Stimulated activated CD4-positive, alpha-beta T cell treated with anti-CD3 and anti-CD28 coated beads, Interleukin-2, amount 100 ng/mL, for 24 hours (primary cell): ENCODE data around the gene WWOX.
A peak's percentile ranks its signal among the peaks of the same experiment; 100 is the strongest.

Experiments
- DNase-seq, 2 donors: peaks; one replicate each; pipeline ENCODE4 v3.0.0-alpha.2; 2020

The WWOX gene

GRCh38 chr16:79062336-79062735 is 962.9 kb downstream of the WWOX start:
- no peak for DNase-seq

- no peak for DNase-seq
These were observed 963.4 kb downstream of the WWOX start for GRCh38 chr16:79062821-79063220.

GRCh38 chr16:79064256-79064972 is 965.0 kb downstream of the WWOX start:
- no peak for DNase-seq

GRCh38 chr16:79066561-79066960 is 967.1 kb downstream of the WWOX start:
- no peak for DNase-seq

- no peak for DNase-seq
These were observed 968.1 kb downstream of the WWOX start for GRCh38 chr16:79067600-79067999.

- no peak for DNase-seq
These were observed 969.7 kb downstream of the WWOX start for GRCh38 chr16:79069121-79069520.

GRCh38 chr16:79069633-79070032 is 970.2 kb downstream of the WWOX start:
- no peak for DNase-seq

GRCh38 chr16:79071424-79071823 is 972.0 kb downstream of the WWOX start:
- no peak for DNase-seq

- no peak for DNase-seq
These were observed 973.1 kb downstream of the WWOX start for GRCh38 chr16:79072517-79072916.

- no peak for DNase-seq
These were observed 974.1 kb downstream of the WWOX start for GRCh38 chr16:79073566-79073965.

GRCh38 chr16:79074541-79074940 is 975.1 kb downstream of the WWOX start:
- no peak for DNase-seq

GRCh38 chr16:79074951-79075350 is 975.5 kb downstream of the WWOX start:
- DNase-seq, result no peak

GRCh38 chr16:79076047-79076767 is 976.8 kb downstream of the WWOX start:
- peak; percentile 38 to 46 for DNase-seq

GRCh38 chr16:79077346-79077745 is 977.9 kb downstream of the WWOX start:
- DNase-seq, result no peak

GRCh38 chr16:79079656-79080420 is 980.4 kb downstream of the WWOX start:
- DNase-seq, result no peak

- DNase-seq, result no peak
These were observed 982.0 kb downstream of the WWOX start for GRCh38 chr16:79081297-79082066.

GRCh38 chr16:79082970-79083369 is 983.5 kb downstream of the WWOX start:
- DNase-seq, result no peak

GRCh38 chr16:79083508-79084299 is 984.2 kb downstream of the WWOX start:
- no peak for DNase-seq

GRCh38 chr16:79088971-79089370 is 989.5 kb downstream of the WWOX start:
- no peak for DNase-seq

GRCh38 chr16:79089735-79090284 is 990.4 kb downstream of the WWOX start:
- peak; percentile 65 to 69 for DNase-seq

GRCh38 chr16:79090966-79091365 is 991.5 kb downstream of the WWOX start:
- DNase-seq, result no peak

GRCh38 chr16:79092846-79093245 is 993.4 kb downstream of the WWOX start:
- DNase-seq, result no peak
